Right hindlimb (tissue), 1 donor: ENCODE measurements around the gene ATP6V0D1.
"Not testable (repeated sequence)": the region's sequence is repeated elsewhere in the genome, so short reads cannot be mapped to it uniquely, and the experiment has no call there.

Source experiments
- DNase-seq: peaks from one replicate; pipeline ENCODE4 v3.0.0-alpha.2; 2018

The ATP6V0D1 gene

DNA sequence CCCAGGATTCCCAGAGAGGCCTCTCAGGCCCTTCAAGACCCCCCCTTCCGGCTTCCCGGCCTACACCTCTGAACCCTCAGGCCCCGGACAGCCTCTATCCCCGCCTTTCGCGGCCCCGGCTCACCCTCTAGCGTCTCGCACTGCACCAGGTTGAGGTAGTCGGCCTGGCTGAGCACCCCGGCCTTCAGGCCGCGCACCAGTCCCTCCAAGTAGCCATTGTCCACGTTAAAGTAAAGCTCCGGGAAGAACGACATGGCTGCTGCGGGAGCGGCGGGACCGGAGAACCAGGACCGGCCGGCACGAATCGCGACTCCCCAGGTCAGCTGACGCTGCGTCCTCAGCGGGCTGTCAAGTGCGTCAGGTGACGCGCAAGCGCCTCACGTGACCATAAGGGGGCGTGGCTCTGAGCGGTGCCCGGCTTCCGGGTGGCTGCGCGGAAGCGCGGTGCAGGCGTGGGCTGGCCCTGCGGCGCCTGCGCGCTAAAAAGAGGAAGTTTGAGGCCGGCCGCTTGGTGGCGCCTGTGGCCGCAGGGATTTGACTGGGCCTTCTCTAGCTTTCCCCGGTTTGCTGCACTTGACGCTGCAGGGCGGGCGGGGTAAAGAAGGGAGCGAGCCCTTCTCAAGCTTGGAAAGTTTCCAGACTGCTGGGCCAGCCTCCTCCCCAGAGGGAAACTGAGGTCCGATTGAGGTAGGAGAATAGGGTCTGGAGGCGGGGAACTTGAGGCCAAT lies at the start of gene ATP6V0D1:
TSS of gene ATP6V0D1 (minus strand) at position 325 of the 728 bp plus-strand sequence. CDS start at position 254, 71 bp downstream.
- peak; percentile 99 for DNase-seq

DNA sequence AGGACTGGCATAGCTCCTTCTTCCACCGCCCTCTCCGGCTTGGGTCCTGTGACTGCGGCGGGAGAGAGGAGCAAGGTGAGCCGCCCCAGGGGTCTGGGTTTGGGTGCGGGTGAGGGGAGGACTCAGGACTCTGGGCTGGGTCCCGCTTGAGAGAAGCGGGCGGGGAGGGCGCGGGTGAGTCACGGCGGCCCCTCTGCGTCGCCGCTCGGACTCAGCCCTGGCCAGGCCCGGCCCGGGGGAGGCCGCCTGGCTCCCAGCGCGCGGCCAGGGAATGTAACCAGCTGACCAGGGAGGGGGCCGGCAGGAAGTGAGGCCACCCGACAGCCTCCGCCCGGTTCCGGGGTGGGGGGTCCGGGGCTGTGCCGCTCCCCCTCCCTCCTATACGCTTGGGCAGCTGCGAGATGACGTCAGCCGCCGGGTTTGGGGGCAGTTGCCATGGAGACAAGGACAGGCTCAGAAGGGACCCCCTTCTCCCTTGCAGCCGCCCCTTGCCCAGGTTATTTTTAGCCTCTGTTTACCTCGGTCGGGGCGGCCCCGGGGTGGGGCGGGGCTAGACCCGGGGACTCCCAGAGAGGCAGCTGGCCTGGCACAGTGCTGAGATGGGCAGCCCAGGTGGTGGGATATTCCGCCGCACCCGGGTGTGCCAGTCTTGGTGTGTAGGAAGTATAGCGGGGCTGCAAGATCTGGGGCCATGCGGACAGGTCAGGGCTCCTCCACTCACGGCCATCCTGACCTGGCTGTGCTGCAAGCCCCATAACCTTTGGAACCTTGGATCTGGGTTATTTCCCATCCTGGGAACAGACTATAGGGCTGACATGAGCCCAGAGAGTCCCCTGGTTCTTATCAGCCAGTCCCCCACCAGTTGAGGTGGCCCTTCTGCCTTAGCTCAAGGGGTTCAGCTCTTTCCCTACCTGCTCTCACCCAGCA lies 49.3 kb upstream of the ATP6V0D1 start:
- DNase-seq, result peak; percentile 81

DNA sequence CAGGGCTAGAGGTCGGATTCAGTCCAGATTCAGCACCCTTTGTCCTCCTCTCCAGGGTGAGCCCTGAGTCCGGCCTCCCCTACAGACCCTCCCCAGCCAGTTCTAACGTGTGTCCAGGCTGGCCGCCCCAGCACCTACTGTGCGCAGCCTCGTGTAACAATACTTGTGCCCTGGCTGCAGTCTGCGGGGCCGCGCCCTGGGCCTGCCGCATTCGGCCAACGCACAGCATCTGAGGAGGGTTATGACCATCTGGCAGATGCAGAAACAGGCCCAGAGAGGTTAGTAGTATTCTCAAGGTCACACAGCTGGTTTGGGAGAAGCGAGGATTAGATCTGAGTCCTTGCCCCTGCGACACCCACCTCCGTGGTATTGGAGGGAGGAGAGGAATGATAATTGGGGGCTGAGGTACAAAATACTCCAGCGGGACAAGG lies 48.6 kb upstream of the ATP6V0D1 start:
- no peak for DNase-seq

DNA sequence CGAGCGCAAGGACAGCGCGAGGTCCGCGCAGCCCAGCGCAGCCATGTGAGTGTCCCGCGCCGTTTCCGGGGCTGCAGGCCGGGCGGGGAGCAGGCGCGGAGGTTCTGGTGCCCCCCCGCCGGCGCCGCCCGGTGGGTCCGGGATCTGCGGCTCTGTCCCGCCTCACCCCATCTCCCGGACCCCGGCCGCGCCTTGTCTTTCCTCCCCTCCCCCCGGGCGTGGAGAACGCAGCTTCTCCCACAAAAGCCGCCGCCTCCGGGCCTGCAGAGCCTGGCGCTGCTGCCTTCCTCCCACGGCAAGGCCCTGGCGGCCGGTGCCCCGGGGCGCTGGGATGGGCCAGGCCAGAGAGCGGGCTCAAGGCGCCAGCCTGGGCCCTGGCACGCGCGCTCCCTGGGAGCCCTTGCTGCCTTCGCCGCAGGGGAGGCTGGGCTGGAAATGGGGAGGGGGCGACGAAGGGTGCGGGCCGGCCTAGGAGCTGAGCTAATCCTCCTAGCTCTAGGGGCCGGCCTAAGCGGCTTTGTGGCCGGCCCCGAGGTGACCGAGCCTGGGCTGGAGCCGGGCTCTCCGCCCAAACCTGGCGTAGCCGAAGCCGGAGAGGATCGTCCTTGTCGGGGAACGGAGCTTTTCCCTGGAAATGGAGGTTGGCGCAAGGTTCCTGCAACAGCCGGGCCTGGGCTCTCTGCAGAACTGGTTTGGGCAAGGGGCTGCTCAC lies 48.1 kb upstream of the ATP6V0D1 start:
- peak; percentile 65 for DNase-seq

DNA sequence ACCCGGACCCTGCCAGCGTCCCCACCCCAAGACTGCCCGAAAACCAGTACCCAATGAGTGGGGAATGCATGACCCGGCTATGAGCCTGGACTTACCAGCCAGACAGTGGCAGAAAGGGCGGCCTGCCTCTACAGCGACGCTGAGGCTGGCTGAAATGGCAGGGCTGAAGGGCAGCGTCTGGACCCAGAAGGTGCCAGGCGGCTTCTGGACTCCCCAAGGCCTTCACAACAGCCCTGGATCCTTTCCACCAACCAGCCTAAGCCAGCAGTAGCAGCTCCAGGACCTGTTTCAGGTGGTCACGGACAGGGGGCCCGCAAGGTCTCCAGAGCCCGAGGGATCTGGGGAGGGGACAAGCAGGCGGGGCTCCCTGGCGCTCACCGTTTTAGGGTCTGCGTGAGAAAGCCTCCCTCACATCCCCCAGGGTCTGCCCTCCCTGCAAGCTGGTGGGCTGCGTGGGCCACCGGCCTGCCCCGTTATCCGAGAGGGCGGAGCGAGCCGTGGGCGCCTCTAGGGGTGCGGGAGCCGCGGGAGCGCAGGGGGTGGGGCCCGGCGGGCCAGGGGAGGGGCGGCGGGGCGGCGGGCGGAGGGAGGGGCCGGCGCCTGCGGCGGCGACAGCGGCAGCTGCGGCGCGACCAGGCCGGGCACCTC lies 47.4 kb upstream of the ATP6V0D1 start, which contains the start of gene RIPOR1:
TSS of gene RIPOR1 (plus strand) at position 608 of the 648 bp plus-strand sequence. CDS start 9,618 bp downstream, outside the sequence.
- peak; percentile 63 for DNase-seq

DNA sequence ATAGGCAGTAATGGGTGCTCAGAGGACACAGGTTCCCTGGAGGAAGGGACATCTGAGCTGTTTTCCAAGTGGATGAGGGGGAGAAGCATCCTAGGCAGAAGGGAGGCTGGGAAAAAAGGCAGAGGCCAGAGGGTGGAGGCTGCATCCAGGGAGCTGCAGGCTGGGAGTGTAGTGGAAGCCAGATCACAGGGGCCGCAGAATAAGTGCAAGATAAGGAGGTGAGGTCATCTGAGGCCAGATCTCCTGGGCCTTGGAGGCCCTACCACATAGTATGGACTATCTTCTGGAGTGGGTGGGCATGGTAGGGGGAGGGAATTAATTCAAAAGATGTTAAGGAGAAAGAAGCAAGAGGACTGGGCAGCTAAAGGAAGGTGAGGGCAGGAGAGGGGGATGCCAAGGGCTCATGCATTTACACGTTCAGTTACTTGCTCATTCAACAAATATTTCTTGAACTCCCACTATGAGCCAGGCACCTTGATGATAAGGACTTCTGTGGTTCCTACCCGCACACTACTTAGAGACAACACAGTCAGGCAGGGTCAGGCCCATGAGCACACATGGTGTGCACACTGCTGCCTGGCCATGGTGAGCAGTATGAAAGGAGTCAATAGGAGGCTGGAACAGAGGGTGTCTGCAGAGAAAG lies 45.3 kb upstream of the ATP6V0D1 start:
- DNase-seq, result no peak

- no peak for DNase-seq
Observed at GRCh38 chr16:67525176-67525860, 44.4 kb upstream of the ATP6V0D1 start.

- peak; percentile 94 for DNase-seq
Observed at GRCh38 chr16:67521095-67521804, 40.3 kb upstream of the ATP6V0D1 start.

DNA sequence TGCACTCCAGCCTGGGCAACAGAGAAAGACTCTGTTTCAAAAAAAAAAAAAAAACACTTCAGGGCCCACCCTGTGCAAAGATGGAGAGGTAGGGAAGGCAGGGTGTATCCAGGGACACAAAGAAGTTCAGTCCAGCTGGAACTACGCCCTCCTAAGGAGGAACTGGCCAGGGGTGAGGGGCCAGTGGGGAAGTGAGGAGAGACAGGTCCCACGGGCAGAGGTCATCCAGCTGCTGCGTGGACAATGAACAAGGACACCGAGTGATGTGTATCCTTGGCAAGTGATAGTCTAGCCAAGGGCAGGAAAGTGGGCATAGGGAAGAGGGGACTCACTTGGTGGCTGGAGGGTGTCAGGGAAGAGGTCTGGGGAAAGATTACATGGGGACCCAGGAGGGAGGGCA lies 38.3 kb upstream of the ATP6V0D1 start:
- no peak for DNase-seq

DNA sequence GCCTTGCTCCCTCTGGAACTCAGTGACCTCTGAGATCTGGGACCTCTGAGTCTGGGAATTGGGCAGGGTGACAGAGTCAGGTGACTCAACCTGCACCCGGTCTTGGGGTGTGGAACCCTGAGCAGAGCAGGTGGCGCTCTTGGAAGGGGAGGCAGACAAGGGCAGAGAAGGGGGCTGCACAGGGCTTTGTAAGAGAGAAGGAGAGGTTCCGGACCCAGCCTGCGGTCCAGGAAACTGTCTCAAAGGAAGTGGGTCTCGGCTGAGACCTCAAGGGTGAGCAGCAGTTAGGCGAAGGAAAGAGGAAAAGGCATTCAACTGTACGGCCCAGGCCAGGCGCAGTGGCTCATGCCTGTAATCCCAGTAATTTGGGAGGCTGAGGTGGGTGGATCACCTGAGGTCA lies 37.7 kb upstream of the ATP6V0D1 start:
- no peak for DNase-seq

DNA sequence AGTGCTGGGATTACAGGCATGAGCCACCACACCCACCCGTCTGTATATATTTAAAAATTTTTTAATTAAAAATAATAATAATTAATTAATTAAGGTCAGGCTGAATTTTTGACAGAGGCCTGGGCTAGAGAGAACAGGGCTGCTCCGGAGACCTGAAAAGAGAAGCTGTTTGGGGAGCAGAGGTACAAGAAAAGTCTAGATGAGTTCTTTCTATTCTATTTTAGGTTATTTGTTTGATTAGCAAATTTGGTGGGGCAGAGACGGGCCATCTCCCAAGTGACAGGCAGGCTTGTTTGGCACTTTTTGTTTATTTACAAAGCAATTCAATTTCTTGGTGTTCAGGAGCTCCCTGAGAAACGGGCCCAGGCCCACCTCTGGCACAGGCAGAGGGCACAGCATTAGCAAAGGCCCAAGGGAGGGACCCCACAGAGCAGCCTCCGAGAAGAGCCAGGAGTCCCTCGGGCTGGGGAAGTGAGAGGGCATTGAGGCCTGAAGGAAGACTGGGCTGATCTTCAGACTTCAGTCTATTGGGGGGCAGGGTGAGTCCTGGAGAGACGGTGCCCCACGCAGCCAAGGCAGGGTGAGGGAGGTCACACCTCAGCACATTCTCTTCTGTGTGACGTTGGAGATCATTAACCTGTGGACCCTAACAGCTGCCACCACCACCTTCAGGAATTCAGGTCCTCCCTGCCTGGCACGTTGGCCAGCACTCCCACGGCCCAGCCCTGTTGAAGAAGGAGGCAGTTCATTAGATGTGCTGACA lies 36.9 kb upstream of the ATP6V0D1 start:
- no peak for DNase-seq

- DNase-seq, result no peak
Observed at GRCh38 chr16:67517155-67517445, 36.1 kb upstream of the ATP6V0D1 start.

GRCh38 chr16:67516296-67517154 lies 35.6 kb upstream of the ATP6V0D1 start:
- DNase-seq, result no peak

DNA sequence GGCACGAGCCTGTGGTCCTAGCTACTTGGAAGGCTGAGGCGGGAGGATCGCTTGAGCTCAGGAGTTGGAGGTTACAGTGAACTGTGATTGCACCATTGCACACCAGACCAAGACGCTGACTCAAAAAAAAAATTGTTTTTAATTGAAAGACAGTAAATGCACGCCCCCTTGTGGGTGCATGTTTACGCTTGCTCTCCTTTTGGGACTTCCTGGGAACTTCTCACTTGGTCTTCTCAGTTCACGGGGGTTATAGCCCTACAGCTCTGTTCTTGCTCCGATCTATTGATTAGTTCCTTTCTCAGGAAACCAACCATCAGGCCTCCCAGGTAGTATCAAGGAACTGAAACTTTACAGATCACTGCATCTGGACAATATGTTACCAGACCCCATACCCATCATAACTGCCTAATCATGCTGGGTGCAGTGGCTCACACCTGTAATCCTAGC lies 33.4 kb upstream of the ATP6V0D1 start:
- DNase-seq, result peak; percentile 70

- not testable (repeated sequence) for DNase-seq
Observed at GRCh38 chr16:67513892-67514291, 32.9 kb upstream of the ATP6V0D1 start.

DNA sequence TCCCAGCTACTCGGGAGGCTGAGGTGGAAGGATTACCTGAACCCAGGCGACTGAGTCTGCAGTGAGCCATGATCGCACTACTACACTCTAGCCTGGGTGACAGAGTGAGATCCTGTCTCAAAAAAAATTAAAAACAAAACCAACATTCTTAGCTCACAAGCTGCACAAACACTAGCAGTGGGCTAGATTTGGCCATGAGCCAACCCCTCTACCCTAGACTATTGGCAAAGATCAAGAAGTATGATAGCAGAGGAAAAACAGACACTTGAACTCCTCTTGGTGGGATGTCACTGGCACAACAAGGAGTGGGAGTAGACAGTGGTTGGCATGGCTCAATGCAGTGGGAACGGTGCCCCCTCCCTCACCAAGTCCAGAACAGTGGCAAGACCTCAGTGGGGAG lies 28.1 kb upstream of the ATP6V0D1 start:
- DNase-seq, result no peak

- DNase-seq, result no peak
Observed at GRCh38 chr16:67506468-67506867, 25.5 kb upstream of the ATP6V0D1 start.

- DNase-seq, result no peak
Observed at GRCh38 chr16:67504031-67505021, 23.4 kb upstream of the ATP6V0D1 start.
